GM08714 (cell line): ENCODE results near the gene HCN1.

Experiments used
- H3K4me3 ChIP-seq: fragments of 200-500 bp; sonication (Bioruptor generic); 2 replicates; pipeline ENCODE4 v1.5.1; 2014; ENCODE audit warnings: mild to moderate bottlenecking, low read length, inconsistent platforms
- ZNF274 ChIP-seq: IDR thresholded peaks from 2 replicates; pipeline ENCODE4 v1.6.1; 2012; ENCODE audit warnings: mild to moderate bottlenecking, low read depth, low read length

Gene HCN1

DNA sequence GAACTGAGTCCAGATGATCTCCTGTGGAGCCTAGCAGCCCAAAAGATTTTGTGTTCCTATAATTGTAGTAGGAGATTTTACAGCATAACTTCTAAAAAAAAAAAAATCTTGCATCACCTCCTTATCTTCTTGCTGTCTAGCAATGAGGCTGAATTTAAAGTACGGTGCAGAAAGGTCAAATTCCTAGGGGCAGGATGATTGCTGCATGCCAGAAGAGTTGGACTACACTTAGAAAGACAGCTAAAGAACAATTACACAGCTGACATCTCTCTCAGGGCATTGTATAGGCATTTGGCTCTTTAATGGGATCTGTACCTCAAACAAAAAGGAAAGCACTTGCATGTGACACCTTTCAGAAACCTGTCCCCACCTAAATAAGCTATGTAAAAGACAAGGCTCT lies 443.2 kb downstream of the HCN1 start:
- no peak overlapping the region for H3K4me3 ChIP-seq
- TF ChIP-seq ZNF274, result no peak

DNA sequence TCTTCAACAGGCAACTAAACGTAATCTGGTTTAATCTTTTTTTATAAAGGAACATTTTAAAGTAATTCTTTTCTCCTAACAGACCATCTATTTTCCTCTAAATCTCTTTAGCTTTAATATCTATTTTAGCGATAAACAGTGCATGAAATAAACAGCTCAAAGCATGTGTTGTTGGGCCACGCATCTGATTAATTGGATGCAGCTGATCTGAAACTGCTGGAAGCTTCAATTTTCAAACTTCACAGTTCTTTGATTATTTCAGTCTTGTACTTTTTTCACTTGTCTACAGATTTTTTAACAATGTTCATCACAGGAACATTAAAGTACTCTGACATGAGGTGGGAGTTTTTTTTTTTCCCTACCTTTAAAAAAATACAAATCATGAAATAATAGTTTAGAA lies 443.6 kb downstream of the HCN1 start:
- H3K4me3 ChIP-seq, result no peak overlapping the region
- TF ChIP-seq ZNF274, result no peak

GRCh38 chr5:45225571-45226031 lies 470.6 kb downstream of the HCN1 start:
- H3K4me3 ChIP-seq, result no peak overlapping the region
- no peak for TF ChIP-seq ZNF274

DNA sequence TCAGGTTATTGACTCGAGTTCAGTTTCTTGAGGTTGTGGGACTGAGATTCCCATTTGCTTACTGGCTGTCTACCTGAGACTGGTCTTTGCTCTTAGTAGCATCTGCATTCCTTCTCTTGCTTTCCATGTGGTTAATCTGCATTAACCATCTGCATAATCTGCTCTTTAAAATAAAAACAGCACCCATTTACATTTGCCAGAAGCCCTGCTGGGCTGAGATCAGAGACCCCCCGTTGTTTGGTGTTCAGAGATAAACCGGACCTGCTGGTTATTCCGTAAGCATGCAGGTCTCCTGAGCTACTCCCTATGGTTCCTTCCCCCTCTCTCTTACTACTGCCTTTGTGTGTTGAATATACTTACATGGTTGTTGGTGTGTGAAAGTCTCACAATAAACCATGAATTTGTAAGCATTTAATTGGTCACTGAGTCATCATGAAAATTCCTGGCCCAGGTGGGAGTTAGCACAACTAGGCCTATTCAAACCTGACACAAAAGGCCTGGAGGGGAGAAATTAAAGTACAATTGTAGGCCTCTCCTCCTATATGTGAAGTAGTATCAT lies 490.7 kb downstream of the HCN1 start:
- no peak overlapping the region for H3K4me3 ChIP-seq
- TF ChIP-seq ZNF274, result no peak
